ENCODE data around the gene DLGAP4.
A peak's percentile ranks its signal among the peaks of the same experiment; 100 is the strongest.
"Not testable (repeated sequence)": the region's sequence is repeated elsewhere in the genome, so short reads cannot be mapped to it uniquely, and the experiment has no call there.

The DLGAP4 gene

DNA sequence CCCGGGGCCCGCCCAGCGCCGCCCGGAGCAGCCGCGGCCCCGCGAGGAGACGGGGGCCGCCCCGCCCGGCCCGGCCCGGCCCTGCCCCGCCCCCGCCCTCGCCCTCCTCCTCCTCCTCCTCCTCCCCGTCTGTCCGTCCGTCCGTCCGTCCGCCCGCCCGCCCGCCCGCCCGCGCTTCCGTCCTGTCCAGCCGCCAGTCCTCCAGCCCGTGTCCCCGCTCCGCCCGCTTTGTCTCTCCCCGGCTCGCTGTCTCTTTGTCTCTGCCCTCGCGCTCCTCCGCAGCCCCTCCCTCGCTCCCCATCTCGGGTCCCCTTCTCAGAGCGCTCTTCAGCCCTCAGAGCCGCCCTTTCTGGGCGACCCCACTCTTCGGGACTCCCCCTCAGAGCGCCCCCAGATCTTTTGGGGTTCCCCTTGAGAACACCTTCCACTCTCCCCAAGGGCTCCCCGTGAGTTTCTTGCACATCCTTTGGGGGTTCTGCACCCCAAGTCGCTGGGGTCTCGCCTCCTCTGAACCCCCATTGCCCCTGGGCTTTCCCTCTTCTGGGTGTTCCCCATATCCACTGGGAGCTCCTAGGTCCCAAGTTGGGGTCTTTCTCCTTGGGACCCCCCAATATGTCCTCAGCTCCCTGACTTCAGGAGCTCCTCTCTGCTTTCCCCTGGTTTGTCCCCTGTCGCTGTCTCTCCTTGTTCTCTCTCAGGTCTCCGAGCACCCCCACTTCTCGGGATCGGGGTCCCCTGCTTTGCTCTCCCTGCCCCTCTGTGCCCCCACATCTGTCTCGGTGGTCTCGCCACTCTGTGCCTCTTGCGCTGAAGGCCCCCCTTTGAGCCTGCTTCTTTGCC, 155.7 kb downstream of the DLGAP4 start:
- DNase-seq: peak; percentile 67

DNA sequence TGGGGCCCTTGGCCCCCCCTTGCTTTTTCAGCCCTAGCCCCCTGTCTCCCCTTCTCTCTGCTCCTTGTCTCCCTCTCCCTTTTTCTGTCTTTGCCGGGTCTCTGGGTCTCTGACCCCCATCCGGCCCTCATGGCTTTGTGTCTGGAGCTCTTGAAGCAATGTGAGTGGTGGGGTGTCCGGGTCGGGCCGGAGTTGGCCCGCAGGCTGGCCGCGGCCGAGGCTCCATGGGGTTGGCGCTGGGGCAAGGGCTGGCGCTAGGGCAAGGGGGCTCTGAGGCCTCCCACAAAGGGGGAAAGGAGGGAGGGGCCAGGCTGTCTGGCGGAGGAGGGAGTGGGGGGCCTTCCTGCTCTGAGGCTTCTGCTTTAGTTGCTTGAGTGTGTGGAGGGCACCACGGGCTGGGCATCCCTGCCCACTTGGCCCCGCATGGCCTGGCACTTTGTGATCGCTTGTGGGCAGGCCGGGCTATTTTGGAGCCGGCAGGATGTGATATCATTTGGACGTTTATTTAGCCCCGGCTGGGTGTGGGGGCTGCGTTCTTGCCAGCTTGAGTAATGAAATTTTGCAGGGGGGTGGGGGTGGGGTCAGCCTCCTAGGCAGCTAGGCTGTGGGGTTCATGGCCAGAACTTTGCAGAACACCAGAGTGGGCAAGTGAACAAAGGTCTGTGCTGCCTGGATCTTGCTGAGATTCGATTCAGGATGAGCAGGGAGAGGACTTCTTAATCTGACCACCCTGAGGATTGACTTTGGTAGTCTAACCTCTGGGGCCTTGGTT, 156.5 kb downstream of the DLGAP4 start:
- DNase-seq: peak; percentile 69

DNA sequence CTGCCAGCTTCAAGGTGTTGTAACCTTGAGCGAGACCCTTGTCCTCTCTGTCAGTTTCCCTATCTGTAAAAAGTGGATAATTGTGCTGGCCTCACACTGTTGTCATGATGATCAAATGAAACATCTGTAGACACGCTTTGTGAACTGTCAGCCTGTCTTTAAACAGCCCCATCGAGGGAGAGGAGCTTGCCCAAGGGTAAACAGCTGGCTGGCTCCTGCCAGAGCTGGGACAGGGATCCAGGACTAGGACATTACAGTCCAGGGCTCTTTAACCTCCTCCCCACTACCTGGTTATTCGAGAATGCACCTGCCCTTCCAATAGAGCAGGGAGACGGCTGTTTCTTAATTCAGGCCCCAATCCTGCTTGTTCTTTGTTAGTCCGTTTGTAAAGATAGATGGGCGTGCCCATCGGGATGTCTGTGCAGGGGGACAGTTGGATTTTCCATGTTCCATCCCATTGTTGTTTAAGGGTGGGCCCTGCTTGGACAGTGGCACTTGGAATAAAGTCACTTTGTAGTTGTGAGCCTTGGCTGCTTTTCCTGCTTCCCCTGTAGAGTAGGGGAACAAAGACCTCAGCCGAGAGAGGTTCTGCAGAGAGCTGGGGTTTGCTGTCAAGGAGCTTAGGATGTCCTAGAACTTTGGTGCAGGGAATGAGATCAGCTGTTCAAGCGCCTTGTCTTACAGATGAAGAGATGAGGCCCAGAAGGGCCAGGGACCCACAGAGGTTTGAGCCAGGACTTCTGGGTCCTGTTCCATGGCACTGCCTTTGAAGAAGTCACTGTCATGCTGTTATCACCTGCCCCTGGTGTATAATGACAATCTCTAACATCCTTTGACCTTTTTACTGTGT, 157.3 kb downstream of the DLGAP4 start:
- DNase-seq: no peak

- DNase-seq: peak; percentile 80
These were observed 159.3 kb downstream of the DLGAP4 start for GRCh38 chr20:36465109-36466080.

DNA sequence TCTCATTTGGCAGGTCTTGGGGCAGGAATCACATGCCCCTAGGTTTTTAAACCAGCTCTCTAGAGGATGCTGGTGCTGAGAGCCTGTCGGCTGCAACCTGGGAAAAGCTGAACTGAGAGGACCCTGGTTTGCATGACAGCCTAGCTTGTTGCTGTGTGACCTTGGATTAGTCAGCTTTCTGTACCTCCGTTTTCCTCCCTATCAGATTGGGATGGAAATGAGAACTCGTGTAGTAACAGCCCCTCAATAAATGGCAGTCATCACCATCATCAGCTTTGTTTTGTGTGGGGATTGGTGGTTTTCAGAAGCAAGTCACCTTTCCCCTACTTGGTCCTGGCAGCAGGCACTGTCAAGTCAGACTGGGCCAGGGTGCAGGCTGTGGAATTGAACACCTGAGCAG, 159.9 kb downstream of the DLGAP4 start:
- DNase-seq: no peak

DNA sequence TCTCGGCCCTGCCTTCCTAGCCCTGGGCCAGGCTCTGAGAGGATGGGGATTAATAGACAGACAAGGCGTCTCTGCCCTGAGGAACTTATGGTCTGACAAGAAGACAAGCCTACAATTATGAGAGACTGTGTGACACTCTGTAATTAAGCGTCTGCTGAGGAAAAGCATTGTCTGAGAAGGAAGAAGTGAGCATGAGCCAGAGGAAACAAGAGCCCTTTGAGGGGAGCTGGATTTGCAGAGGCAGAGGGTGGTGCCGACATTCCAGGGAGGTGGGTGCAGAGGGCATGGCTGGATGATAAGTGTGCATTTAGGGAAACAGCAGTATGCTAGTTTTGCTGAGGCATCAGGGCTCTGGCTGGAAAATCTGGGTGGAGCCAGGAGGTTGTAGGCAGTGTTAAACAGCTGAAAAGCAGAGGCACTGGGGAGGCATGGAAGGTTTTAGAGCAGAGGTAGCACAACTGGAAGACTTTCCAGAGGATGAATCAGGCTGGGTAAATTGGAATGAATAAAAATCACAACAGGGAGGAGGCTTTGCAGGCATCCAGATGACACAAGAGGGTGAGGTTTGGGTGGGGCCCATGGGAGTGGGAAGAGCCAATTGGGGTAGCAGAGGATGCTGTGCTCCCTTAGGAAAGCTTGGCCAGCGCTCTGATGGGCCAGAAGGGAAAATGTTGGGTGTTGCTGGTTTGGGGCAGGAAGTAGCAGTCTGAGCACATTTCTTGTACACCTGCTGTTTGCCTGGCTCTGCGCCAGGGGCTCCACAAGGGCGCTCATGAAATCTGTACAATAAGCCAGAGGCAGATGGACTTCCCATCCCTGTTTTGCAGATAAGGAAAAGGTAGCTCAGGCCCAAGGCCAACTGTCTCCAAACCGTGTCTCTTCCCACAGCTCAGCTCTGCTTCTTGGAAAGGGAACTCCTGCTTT, 161.2 kb downstream of the DLGAP4 start:
- DNase-seq: peak; percentile 37

GRCh38 chr20:36468149-36469000, 162.2 kb downstream of the DLGAP4 start:
- no peak for DNase-seq

DNA sequence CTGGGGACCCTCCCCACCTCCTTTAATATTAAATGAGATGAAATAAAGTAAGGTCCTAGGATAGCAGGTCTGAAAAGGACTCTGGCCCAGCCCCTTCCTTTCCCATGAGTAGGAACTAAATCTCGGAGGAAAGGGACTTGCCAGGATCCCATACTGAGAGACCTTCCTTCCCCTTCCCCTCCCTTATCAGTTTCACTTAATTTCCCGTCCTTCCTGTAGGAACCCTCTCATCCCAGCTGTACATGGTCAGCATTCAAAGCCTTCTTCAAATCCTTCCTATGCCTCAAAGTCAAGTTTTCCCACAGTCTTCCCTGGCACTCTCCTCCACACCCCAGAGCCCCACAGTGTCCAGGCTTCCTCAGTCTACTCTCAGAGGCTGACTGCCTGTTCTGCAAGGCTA, 163.8 kb downstream of the DLGAP4 start:
- DNase-seq: no peak

DNA sequence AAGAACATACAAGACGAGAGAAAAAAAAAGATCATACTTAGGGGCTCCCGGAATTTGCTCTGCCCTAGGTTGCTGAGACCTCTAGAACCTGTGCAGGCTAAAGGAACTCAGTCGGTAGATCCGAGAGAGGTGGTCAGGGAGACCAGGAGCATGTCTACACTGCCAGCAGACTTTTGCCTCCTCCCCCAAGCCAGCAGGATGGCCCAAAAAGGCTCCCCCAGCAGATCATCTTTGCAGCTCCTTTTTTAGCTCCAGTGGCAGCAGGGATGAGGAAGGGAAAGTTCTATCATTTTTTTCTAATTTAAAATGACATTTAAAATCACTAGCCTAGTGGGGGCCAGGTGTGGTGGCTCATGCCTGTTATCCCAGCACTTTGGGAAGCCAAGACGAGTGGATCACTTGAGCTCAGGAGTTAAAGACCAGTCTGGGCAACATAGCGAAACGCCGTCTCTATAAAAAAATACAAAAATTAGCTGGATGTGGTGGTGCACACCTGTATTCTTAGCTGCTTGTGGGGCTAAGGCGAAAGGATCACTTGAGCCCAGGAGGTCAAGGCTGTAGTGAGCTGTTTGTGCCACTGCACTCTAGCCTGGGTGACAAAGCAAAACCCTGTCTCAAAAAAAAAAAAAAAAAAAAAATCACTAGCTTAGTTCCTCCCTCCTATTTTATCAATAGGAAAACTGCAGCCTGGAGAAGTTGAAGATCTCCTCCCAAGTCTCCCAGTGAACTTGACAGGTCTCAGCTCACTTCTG, 165.9 kb downstream of the DLGAP4 start:
- peak; percentile 46 for DNase-seq

DNA sequence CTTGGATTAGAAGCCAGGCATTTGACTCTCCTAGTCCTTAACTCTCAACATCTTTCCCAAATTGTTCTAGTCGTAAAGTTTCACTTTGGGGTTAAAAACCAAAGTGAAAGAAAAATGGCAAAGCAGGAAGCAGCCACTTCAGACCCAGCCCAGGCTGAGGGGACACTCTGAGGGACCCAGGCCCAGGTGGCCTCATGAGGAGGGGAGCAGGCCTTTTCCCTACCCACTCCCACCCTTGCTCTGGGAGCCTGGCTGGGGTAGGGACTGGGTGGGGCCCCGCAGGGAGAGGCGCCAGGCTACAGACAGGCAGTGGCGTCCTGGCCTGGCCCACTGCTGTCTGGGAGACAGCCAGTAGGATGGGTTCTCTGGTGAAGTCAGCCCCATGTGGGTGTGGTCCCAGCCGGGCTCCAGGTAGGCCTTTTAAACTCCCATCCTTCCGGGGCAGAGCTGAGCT, 166.5 kb downstream of the DLGAP4 start:
- DNase-seq: peak; percentile 55

GRCh38 chr20:36473164-36473563, 167.0 kb downstream of the DLGAP4 start:
- DNase-seq: no peak

- DNase-seq: no peak
These were observed 168.4 kb downstream of the DLGAP4 start for GRCh38 chr20:36474563-36474962.

- not testable (repeated sequence) for DNase-seq
These were observed 168.9 kb downstream of the DLGAP4 start for GRCh38 chr20:36475054-36475453.

DNA sequence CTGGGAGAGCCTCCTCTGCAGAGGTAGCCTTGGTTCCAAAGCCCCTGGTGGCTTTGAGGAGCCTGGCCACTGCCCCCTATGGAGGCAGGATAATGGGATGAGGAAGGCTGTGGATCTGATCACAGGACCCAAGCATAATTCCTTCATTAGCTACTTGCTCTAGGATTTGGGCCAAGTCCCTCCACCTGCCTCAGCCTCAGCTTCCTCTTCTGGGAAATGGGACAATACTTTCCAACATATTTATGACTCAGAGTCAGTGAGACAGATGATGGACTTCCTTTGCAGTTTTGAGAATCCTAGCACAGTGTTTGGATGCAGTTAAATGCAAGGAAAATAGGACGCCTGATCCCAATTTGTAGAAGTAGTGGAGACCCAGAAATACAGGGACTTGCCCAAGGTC, 171.3 kb downstream of the DLGAP4 start:
- no peak for DNase-seq

DNA sequence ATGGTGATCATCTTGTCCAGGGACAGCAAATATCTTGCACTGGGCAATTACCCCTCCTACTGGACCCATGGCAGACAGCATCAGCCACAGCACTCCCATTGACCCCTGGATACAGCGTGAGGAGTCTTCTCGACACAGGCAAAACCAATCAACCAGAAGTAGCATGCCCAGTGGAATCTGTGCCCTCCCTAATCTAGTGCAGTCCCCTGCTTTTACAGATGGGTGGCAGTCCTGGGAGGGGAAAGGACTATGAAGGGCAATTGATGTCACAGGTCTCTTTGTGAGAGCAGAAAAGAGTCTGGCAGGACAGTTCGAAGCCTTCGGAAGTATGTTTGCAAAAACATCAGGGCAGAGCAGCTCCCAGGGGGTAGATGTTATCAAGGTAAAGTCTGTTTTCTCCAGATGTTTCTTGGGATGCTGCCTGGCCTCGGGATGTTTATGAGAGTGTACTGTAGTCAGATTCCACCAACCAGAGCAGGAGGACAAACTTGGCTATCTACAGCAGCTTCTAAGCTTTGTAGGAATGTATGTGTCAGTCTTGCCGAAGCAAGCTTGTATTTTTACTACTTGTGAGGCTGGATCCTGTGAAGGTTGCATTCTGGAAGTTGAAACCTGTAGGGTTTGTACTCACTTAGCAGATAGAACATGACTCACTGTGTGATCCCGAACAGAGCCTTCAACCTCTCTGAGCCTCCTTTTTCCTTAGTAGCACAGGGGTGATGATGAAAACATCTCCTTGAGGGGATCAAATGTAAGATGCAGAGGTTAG, 172.2 kb downstream of the DLGAP4 start:
- DNase-seq: no peak

DNA sequence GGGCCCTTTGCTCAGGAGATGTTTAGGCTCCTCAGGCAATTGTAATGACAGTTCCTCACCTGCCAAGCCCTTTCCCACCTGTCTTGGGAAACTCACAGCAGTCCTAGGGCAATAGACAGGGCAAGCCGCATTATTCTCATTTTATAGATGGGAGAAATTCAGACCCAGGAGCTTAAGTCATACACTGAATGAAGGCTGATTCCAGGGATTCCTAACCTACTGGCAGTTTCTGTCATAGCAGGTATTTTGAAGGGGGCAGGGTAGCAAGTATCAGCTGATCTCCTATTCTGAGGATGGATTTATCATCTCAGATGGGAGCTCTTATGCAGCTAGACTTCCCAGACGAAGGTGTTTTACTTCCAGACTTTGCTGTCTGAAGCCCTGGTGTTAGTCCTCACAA, 173.8 kb downstream of the DLGAP4 start:
- DNase-seq: no peak

- no peak for DNase-seq
These were observed 174.4 kb downstream of the DLGAP4 start for GRCh38 chr20:36480456-36481048.
